Body of pancreas (tissue), 4 donors: ENCODE results near the gene ASNS. TPM values are rescaled to one million over a fixed set of nuclear protein-coding genes. Genes with fewer than 3 reads are reported as not detected.
"Not testable (repeated sequence)": the region's sequence is repeated elsewhere in the genome, so short reads cannot be mapped to it uniquely, and the experiment has no call there.

Experiments used
- ATAC-seq: fragments of 150-250 bp; one replicate; pipeline ENCODE4 v1.9.1; 2016
- DNase-seq, 4 donors: peaks; one replicate each; pipeline ENCODE4 v3.0.0-alpha.2; 2019
- H3K27ac ChIP-seq, 4 donors: fragments of 200-600 bp; sonication (generic); 1 replicate in 3 of 4; 2 replicates in 1 of 4; pipeline versions ENCODE4 v1.5.1 to v1.6.1; 2016 to 2019; ENCODE audit warnings: mild to moderate bottlenecking in 1 of 4, mixed read lengths in 1 of 4, moderate library complexity in 1 of 4
- H3K27me3 ChIP-seq, 2 donors: fragments of 200-600 bp; sonication (generic); one replicate each; pipeline ENCODE4 v1.6.0; 2016; ENCODE audit warnings: mild to moderate bottlenecking in 1 of 2
- H3K36me3 ChIP-seq, 2 donors: fragments of 200-600 bp; sonication (generic); replicated peaks in 1 of 2; 2 replicates each; pipeline ENCODE4 v1.5.1; 2016; ENCODE audit warnings: low read depth in 2 of 2; ENCODE audit not compliant: insufficient read depth in 1 of 2
- H3K4me1 ChIP-seq: fragments of 200-600 bp; sonication (generic); one replicate; pipeline ENCODE4 v1.6.0; 2016
- H3K4me3 ChIP-seq, 2 donors: fragments of 200-600 bp; sonication (generic); 1 replicate in 1 of 2; 2 replicates in 1 of 2; pipeline ENCODE4 v1.5.1; 2016 to 2019
- H3K9me3 ChIP-seq, 3 donors: fragments of 200-600 bp; sonication (generic); 1 replicate in 2 of 3; 2 replicates in 1 of 3; pipeline ENCODE4 v1.5.1; 2016
- CTCF ChIP-seq, 7 experiments: fragments of 450-650 bp in 4 of 7; fragments of 200-600 bp in 3 of 7; sonication (generic) in 3 of 7; IDR thresholded peaks; one replicate each; pipeline ENCODE4 v1.5.1; 2016 to 2019; ENCODE audit warnings: antibody characterized with exemption in 7 of 7
- POLR2A ChIP-seq, 3 donors: fragments of 450-650 bp; IDR thresholded peaks; one replicate each; pipeline ENCODE4 v1.6.1; 2016; ENCODE audit warnings: antibody characterized with exemption in 3 of 3, mild to moderate bottlenecking in 2 of 3
- WGBS, 2 donors: methylation state at CpG; one replicate each; pipeline ENCODE4 v1.1.5; 2017; 5-methylcytosine and 5-hydroxymethylcytosine counted together
- intact Hi-C: fragments of 100-400 bp; cut with DNase I; formaldehyde crosslinking; loops from one replicate; pipeline ENCODE4 v1.15.1; 2023
- total RNA-seq, 2 donors: library from RNA; depleted of rRNA; stranded (reverse); fragments of >200 nt; gene quantifications; one replicate each; pipeline ENCODE4 v1.1.0, GENCODE V29; 2016

ASNS gene
- total RNA-seq, 2 donors from 2014 or later: 14.0 to 23.4 TPM

- Histone ChIP-seq H3K27me3 (no peaks in the 10 kb centered on the region), H3K9me3 (no peaks in the 10 kb centered on the region), H3K27ac (no peak overlapping the region), H3K36me3 (no peaks in the 10 kb centered on the region), H3K4me3 (no peak overlapping the region), H3K4me1 (no peaks in the 10 kb centered on the region)
- intact Hi-C loops: no loop called here
- ATAC-seq (no peak), DNase-seq (no peak)
- 72 to 73% methylated on average over 4 of the region's 4 CpGs for WGBS, 2 donors
- no peak for TF ChIP-seq POLR2A (IDR thresholded peaks at IDR 0.05)
- TF ChIP-seq CTCF (IDR thresholded peaks at IDR 0.05): no peak
Observed at GRCh38 chr7:97859606-97860204, 12.5 kb downstream of the ASNS start.

DNA sequence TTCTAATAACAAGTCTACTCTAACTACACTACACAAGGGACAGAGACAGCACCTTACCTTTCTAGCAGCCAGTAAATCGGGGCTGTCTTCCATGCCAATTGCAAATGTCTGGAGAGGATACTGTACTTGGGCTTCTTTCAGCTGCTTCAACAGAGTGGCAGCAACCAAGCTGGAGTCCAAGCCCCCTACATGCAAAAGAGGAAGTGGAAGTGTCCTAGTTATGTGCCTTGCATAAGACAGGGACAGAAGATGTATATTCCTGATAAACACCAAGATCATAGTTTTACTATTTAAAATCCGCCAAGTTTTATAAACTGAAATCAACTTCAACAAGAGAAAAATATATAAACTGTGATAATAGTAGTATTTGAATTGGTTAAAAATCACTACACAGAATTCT, 14.0 kb downstream of the ASNS start:
- 94 to 98% methylated on average over 2 of the region's 2 CpGs for WGBS, 2 donors
- Histone ChIP-seq H3K4me1 (no peaks in the 10 kb centered on the region), H3K27me3 (no peaks in the 10 kb centered on the region), H3K4me3 (no peak overlapping the region), H3K9me3 (no peaks in the 10 kb centered on the region), H3K27ac (no peak overlapping the region), H3K36me3 (peaks cover 0 to 1% of the 10 kb centered on the region in 2 donors)
- TF ChIP-seq POLR2A (IDR thresholded peaks at IDR 0.05) (no peak), CTCF (IDR thresholded peaks at IDR 0.05) (no peak)
- ATAC-seq (no peak), DNase-seq (no peak)
- intact Hi-C loops: no loop called here

DNA sequence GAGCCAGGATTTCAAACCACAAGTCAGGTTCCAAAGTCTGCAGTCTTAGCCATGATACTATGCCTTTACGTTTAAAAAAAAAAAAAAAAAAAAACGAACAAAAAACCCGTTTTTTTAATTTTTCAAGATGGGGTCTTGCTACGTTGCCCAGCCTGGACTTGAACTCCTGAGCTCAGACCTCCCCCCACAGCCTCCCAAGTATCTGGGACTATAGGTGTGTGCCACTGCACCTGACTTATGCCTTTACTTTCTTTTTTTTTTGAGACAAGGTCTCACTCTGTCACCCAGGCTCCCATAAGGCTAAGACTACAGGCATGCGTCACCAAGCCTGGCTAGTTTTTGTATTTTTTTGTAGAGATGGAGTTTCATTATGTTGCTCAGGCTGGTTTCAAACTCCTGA, 14.7 kb downstream of the ASNS start:
- no peaks in the 10 kb centered on the region for H3K4me1 ChIP-seq
- TF ChIP-seq CTCF (IDR thresholded peaks at IDR 0.05): no peak
- no peaks in the 10 kb centered on the region for H3K27me3 ChIP-seq
- H3K4me3 ChIP-seq: no peak overlapping the region
- DNase-seq (no peak), ATAC-seq (no peak)
- H3K36me3 ChIP-seq: peaks cover 0 to 1% of the 10 kb centered on the region in 2 donors
- WGBS, 2 donors: 62 to 69% methylated on average over 5 of the region's 5 CpGs
- no peak overlapping the region for H3K27ac ChIP-seq
- intact Hi-C loops: no loop called here
- H3K9me3 ChIP-seq: no peaks in the 10 kb centered on the region

DNA sequence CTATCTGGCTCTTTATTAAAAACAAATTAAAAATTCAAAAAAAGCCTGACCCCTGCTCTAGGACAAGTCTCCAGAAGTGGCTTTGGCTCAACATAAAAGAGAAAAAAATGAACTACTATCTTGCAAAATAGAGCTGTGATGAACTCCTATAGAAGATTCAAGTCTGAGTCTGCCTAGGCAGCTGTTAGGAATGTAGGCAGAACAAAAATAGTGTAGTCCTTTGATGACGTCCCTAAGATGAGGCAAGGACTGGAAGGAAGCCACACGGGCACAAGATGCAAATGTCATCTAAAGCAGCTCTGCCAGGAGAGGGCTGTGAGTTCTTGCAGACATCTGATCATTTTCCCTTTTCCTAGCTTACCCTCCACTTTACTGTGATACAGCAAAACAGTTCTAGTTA, 20.5 kb downstream of the ASNS start:
- H3K4me3 ChIP-seq: no peak overlapping the region
- H3K4me1 ChIP-seq: no peaks in the 10 kb centered on the region
- ATAC-seq (peak; percentile 45), DNase-seq (no peak)
- H3K9me3 ChIP-seq: no peaks in the 10 kb centered on the region
- peaks cover 0 to 4% of the 10 kb centered on the region in 2 donors for H3K36me3 ChIP-seq
- no peak overlapping the region for H3K27ac ChIP-seq
- intact Hi-C loops: no loop called here
- H3K27me3 ChIP-seq: no peaks in the 10 kb centered on the region
- no peak for TF ChIP-seq POLR2A (IDR thresholded peaks at IDR 0.05)
- no peak for TF ChIP-seq CTCF (IDR thresholded peaks at IDR 0.05)
- WGBS, 2 donors: 67 to 72% methylated on average over 2 of the region's 2 CpGs

GRCh38 chr7:97850262-97851031, 21.8 kb downstream of the ASNS start:
- ATAC-seq, H3K27ac ChIP-seq, H3K27me3 ChIP-seq, DNase-seq, H3K4me3 ChIP-seq, H3K9me3 ChIP-seq, H3K36me3 ChIP-seq, H3K4me1 ChIP-seq, intact Hi-C loops: not testable (repeated sequence)
- 92 to 93% methylated on average over 2 of the region's 4 CpGs for WGBS, 2 donors
